ENCODE results near the gene CRYBA4.

The CRYBA4 gene

GRCh38 chr22:26615149-26615548 is 6.6 kb upstream of the CRYBA4 start:
- ChIA-PET POLR2A (no interaction called here), CTCF (no interaction called here)
- TF ChIP-seq ELF4 (IDR thresholded peaks at IDR 0.05), result no peak
- TF ChIP-seq FOXM1 (IDR thresholded peaks at IDR 0.05; ENCODE audit: borderline replicate concordance), result no peak
- TF ChIP-seq LEF1 (IDR thresholded peaks at IDR 0.05; ENCODE audit: borderline replicate concordance), result no peak
- no peak for TF ChIP-seq BHLHE40 (IDR thresholded peaks at IDR 0.05; ENCODE audit: borderline replicate concordance)
- TF ChIP-seq PKNOX1 (IDR thresholded peaks at IDR 0.05), result no peak
- TF ChIP-seq CTBP1 (IDR thresholded peaks at IDR 0.05; ENCODE audit: borderline replicate concordance), result no peak
- TF ChIP-seq TARDBP (IDR thresholded peaks at IDR 0.05), result no peak
- TF ChIP-seq FOXA1 (IDR thresholded peaks at IDR 0.05), result no peak
- no peak for TF ChIP-seq L3MBTL2 (conservative IDR thresholded peaks at IDR 0.05)
- DNase-seq (ENCODE audit: extremely low spot score), result no peak

GRCh38 chr22:26615830-26616435 is 5.8 kb upstream of the CRYBA4 start:
- TF ChIP-seq PKNOX1 (IDR thresholded peaks at IDR 0.05) (no peak), FOXM1 (IDR thresholded peaks at IDR 0.05; ENCODE audit: borderline replicate concordance) (no peak), ARNT (IDR thresholded peaks at IDR 0.05) (no peak), ELF4 (IDR thresholded peaks at IDR 0.05) (no peak), TARDBP (IDR thresholded peaks at IDR 0.05) (no peak), FOXK2 (IDR thresholded peaks at IDR 0.05) (no peak), CTBP1 (IDR thresholded peaks at IDR 0.05; ENCODE audit: borderline replicate concordance) (no peak), BHLHE40 (IDR thresholded peaks at IDR 0.05; ENCODE audit: borderline replicate concordance) (no peak), HDGF (IDR thresholded peaks at IDR 0.05; ENCODE audit: borderline replicate concordance) (no peak)
- ChIA-PET POLR2A (no interaction called here), CTCF (no interaction called here)
- DNase-seq (ENCODE audit: extremely low spot score), result no peak

- POLR2A ChIA-PET, result interaction anchor here (0.8 kb wide), 1 partner anchor 27 kb away, joined by 5 read pairs; no protein-coding TSS in a partner anchor
- TF ChIP-seq SUZ12 (IDR thresholded peaks at IDR 0.05) (no peak), LEF1 (IDR thresholded peaks at IDR 0.05; ENCODE audit: borderline replicate concordance) (no peak), FOXM1 (IDR thresholded peaks at IDR 0.05; ENCODE audit: borderline replicate concordance) (no peak), ARNT (IDR thresholded peaks at IDR 0.05) (no peak), SP1 (IDR thresholded peaks at IDR 0.05) (no peak), ZNF384 (IDR thresholded peaks at IDR 0.05) (no peak), TARDBP (IDR thresholded peaks at IDR 0.05) (no peak), FOXK2 (IDR thresholded peaks at IDR 0.05) (no peak), BHLHE40 (IDR thresholded peaks at IDR 0.05; ENCODE audit: borderline replicate concordance) (no peak), L3MBTL2 (conservative IDR thresholded peaks at IDR 0.05) (no peak), PKNOX1 (IDR thresholded peaks at IDR 0.05) (no peak)
- no peak for DNase-seq (ENCODE audit: extremely low spot score)
- CTCF ChIA-PET, result no interaction called here
These were observed 5.1 kb upstream of the CRYBA4 start for GRCh38 chr22:26616650-26617049.

GRCh38 chr22:26617271-26618199 is 4.2 kb upstream of the CRYBA4 start, which contains the start of gene CRYBB1:
Gene CRYBB1 (minus strand): TSS chr22:26618027. CDS start chr22:26616319, 1,708 bp downstream.
- ChIA-PET CTCF (no interaction called here), POLR2A (no interaction called here)

GRCh38 chr22:26618455-26618854 is 3.3 kb upstream of the CRYBA4 start:
- no peak for DNase-seq (ENCODE audit: extremely low spot score)
- TF ChIP-seq TARDBP (IDR thresholded peaks at IDR 0.05) (no peak), ARNT (IDR thresholded peaks at IDR 0.05) (no peak), L3MBTL2 (conservative IDR thresholded peaks at IDR 0.05) (no peak), BHLHE40 (IDR thresholded peaks at IDR 0.05; ENCODE audit: borderline replicate concordance) (no peak), ZNF384 (IDR thresholded peaks at IDR 0.05) (no peak), SP1 (IDR thresholded peaks at IDR 0.05) (no peak), HDGF (IDR thresholded peaks at IDR 0.05; ENCODE audit: borderline replicate concordance) (no peak), CTBP1 (IDR thresholded peaks at IDR 0.05; ENCODE audit: borderline replicate concordance) (no peak), FOXA1 (IDR thresholded peaks at IDR 0.05) (no peak), NFRKB (IDR thresholded peaks at IDR 0.05) (no peak), FOXM1 (IDR thresholded peaks at IDR 0.05; ENCODE audit: borderline replicate concordance) (no peak), LEF1 (IDR thresholded peaks at IDR 0.05; ENCODE audit: borderline replicate concordance) (no peak)
- ChIA-PET POLR2A (no interaction called here), CTCF (no interaction called here)

More at GRCh38 chr22:26617271-26618199, 4.2 kb upstream of the CRYBA4 start, which contains the start of gene CRYBB1:
- no peak for DNase-seq (ENCODE audit: extremely low spot score)
- TF ChIP-seq PKNOX1 (IDR thresholded peaks at IDR 0.05) (no peak), HDGF (IDR thresholded peaks at IDR 0.05; ENCODE audit: borderline replicate concordance) (no peak), FOXA1 (IDR thresholded peaks at IDR 0.05) (no peak), ARNT (IDR thresholded peaks at IDR 0.05) (no peak), L3MBTL2 (conservative IDR thresholded peaks at IDR 0.05) (no peak)
